ENCODE data around the gene ARL8B.
"Not testable (repeated sequence)": the region's sequence is repeated elsewhere in the genome, so short reads cannot be mapped to it uniquely, and the experiment has no call there.

DNA sequence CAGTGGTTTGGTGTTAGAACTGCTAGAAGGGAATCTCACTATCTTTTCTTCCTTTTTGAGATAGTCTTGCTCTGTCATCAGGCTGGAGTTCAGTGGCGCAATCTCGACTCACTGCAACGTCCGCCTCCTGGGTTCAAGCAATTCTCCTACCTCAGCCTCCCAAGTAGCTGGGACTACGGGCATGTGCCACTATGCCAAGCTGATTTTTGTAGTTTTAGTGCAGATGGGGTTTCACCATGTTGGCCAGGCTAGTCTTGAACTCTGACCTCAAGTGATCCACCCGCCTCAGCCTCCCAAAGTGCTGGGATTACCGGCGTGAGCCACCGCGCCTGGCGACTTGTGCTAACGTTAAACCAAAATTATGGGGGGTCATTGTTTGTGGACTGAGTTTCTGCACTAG, 61.6 kb downstream of the ARL8B start:
- TF ChIP-seq CTCF (conservative IDR thresholded peaks at IDR 0.05; ENCODE audit: low read depth, low read length); EZH2 (IDR thresholded peaks at IDR 0.05; ENCODE audit: low read length, unreplicated experiment): not testable (repeated sequence)

Data from PC-3 (cell line).